H9 (cell line): ENCODE data around the gene SDK1. TPM values are rescaled to one million over a fixed set of nuclear protein-coding genes. Genes with fewer than 3 reads are reported as not detected.

ENCODE experiments used
- DNase-seq: peaks from one replicate; pipeline ENCODE4 v3.0.0-alpha.2; 2017
- H2AFZ ChIP-seq: one replicate; pipeline ENCODE4 v1.6.1; 2013; ENCODE audit warnings: mild to moderate bottlenecking, low read length, control low read depth, moderate library complexity
- H2AK5ac ChIP-seq: 2 replicates; pipeline ENCODE4 v1.6.1; 2013; ENCODE audit warnings: low read length, control low read depth, mixed read lengths; ENCODE audit not compliant: insufficient read length
- H2BK120ac ChIP-seq: one replicate; pipeline ENCODE4 v1.6.1; 2013; ENCODE audit warnings: low read depth, mild to moderate bottlenecking, low read length, control low read depth, inconsistent platforms; ENCODE audit not compliant: poor library complexity, severe bottlenecking
- H2BK12ac ChIP-seq: 2 replicates; pipeline ENCODE4 v1.6.1; 2013; ENCODE audit warnings: low read length, control low read depth, mixed read lengths, low read depth; ENCODE audit not compliant: insufficient read length
- H2BK15ac ChIP-seq: 2 replicates; pipeline ENCODE4 v1.6.1; 2013; ENCODE audit warnings: low read depth, low read length, control low read depth
- H2BK20ac ChIP-seq: one replicate; pipeline ENCODE4 v1.6.1; 2013; ENCODE audit warnings: low read depth, mild to moderate bottlenecking, low read length, control low read depth, inconsistent platforms; ENCODE audit not compliant: poor library complexity, severe bottlenecking
- H2BK5ac ChIP-seq: 2 replicates; pipeline ENCODE4 v1.6.1; 2013; ENCODE audit warnings: low read length, control low read depth, mixed read lengths; ENCODE audit not compliant: insufficient read length
- H3K14ac ChIP-seq: 2 replicates; pipeline ENCODE4 v1.6.1; 2013; ENCODE audit warnings: low read length, control low read depth; ENCODE audit not compliant: insufficient read depth
- H3K18ac ChIP-seq: 2 replicates; pipeline ENCODE4 v1.6.1; 2013; ENCODE audit warnings: low read depth, mild to moderate bottlenecking, mixed read lengths, low read length, control low read depth; ENCODE audit not compliant: insufficient read length
- H3K23ac ChIP-seq: 2 replicates; pipeline ENCODE4 v1.6.1; 2013; ENCODE audit warnings: low read length, control low read depth, mixed read lengths, low read depth; ENCODE audit not compliant: insufficient read length
- H3K23me2 ChIP-seq: 2 replicates; pipeline ENCODE4 v1.6.1; 2013; ENCODE audit warnings: low read depth, mild to moderate bottlenecking, mixed read lengths, low read length, control low read depth; ENCODE audit not compliant: insufficient read length, poor library complexity, severe bottlenecking
- H3K27ac ChIP-seq: 2 replicates; pipeline ENCODE4 v1.5.1; 2013; ENCODE audit warnings: low read length, control low read depth, mixed read lengths, low read depth; ENCODE audit not compliant: insufficient read length
- H3K27me3 ChIP-seq: 2 replicates; pipeline ENCODE4 v1.6.1; 2013; ENCODE audit warnings: low read length, control low read depth, inconsistent platforms; ENCODE audit not compliant: insufficient read depth
- H3K4ac ChIP-seq: 2 replicates; pipeline ENCODE4 v1.6.1; 2013; ENCODE audit warnings: low read depth, mild to moderate bottlenecking, control low read depth, inconsistent platforms, low read length, moderate library complexity
- H3K4me1 ChIP-seq: 2 replicates; pipeline ENCODE4 v1.6.1; 2013; ENCODE audit warnings: low read length, control low read depth, inconsistent platforms; ENCODE audit not compliant: insufficient read depth
- H3K4me2 ChIP-seq: 2 replicates; pipeline ENCODE4 v1.6.1; 2013; ENCODE audit warnings: low read length, control low read depth, mixed read lengths; ENCODE audit not compliant: insufficient read length, insufficient read depth
- H3K56ac ChIP-seq: 2 replicates; pipeline ENCODE4 v1.6.1; 2013; ENCODE audit warnings: low read depth, mild to moderate bottlenecking, mixed read lengths, low read length, control low read depth; ENCODE audit not compliant: insufficient read length
- H3K79me1 ChIP-seq: 2 replicates; pipeline ENCODE4 v1.6.1; 2013; ENCODE audit warnings: low read depth, mild to moderate bottlenecking, moderate library complexity, low read length, control low read depth, inconsistent platforms; ENCODE audit not compliant: insufficient read depth, poor library complexity, severe bottlenecking
- H3K79me2 ChIP-seq: 2 replicates; pipeline ENCODE4 v1.6.1; 2013; ENCODE audit warnings: low read length, control low read depth, inconsistent platforms; ENCODE audit not compliant: insufficient read depth
- H3K9ac ChIP-seq: 2 replicates; pipeline ENCODE4 v1.6.1; 2013; ENCODE audit warnings: low read length, control low read depth, mixed read lengths; ENCODE audit not compliant: insufficient read length; ENCODE audit errors: extremely low read depth
- H3K9me3 ChIP-seq: one replicate; pipeline ENCODE4 v1.6.1; 2013; ENCODE audit warnings: low read depth, low read length, inconsistent platforms; ENCODE audit not compliant: control insufficient read depth
- H3T11ph ChIP-seq: one replicate; pipeline ENCODE4 v1.6.1; 2013; ENCODE audit warnings: mild to moderate bottlenecking, low read length, control low read depth, inconsistent platforms
- H4K20me1 ChIP-seq: one replicate; pipeline ENCODE4 v1.6.1; 2013; ENCODE audit not compliant: control insufficient read depth, insufficient read length, insufficient read depth
- H4K5ac ChIP-seq: 2 replicates; pipeline ENCODE4 v1.6.1; 2013; ENCODE audit warnings: low read depth, mild to moderate bottlenecking, mixed read lengths, low read length, control low read depth; ENCODE audit not compliant: insufficient read length
- H4K8ac ChIP-seq: replicated peaks from 2 replicates; pipeline ENCODE4 v1.6.1; 2013; ENCODE audit warnings: low read length, control low read depth, mixed read lengths, low read depth; ENCODE audit not compliant: insufficient read length
- H4K91ac ChIP-seq: 2 replicates; pipeline ENCODE4 v1.6.1; 2013; ENCODE audit warnings: low read depth, mild to moderate bottlenecking, moderate library complexity, mixed read lengths, low read length, control low read depth; ENCODE audit not compliant: insufficient read length
- H3K27ac Mint-ChIP-seq, 3 experiments: 2 replicates in 2 of 3; 3 replicates in 1 of 3; pipeline ENCODE4 v1.8.0; 2020 to 2021; ENCODE audit warnings: mixed read lengths in 3 of 3, mild to moderate bottlenecking in 1 of 3, moderate library complexity in 1 of 3
- H3K27me3 Mint-ChIP-seq: 2 replicates; pipeline ENCODE4 v1.8.0; 2021; ENCODE audit warnings: low read depth, mild to moderate bottlenecking, moderate library complexity, mixed read lengths
- H3K36me3 Mint-ChIP-seq, 3 experiments: 2 replicates in 2 of 3; 3 replicates in 1 of 3; pipeline ENCODE4 v1.8.0; 2020 to 2021; ENCODE audit warnings: low read depth in 3 of 3, mixed read lengths in 3 of 3; ENCODE audit not compliant: insufficient read depth in 1 of 3
- H3K4me1 Mint-ChIP-seq, 2 experiments: 2 replicates each; pipeline ENCODE4 v1.8.0; 2020; ENCODE audit warnings: mixed read lengths in 2 of 2
- H3K4me3 Mint-ChIP-seq, 2 experiments: 2 replicates in 1 of 2; 3 replicates in 1 of 2; pipeline ENCODE4 v1.8.0; 2020 to 2021; ENCODE audit warnings: mild to moderate bottlenecking in 2 of 2, mixed read lengths in 2 of 2, moderate library complexity in 1 of 2
- H3K9me3 Mint-ChIP-seq, 2 experiments: 2 replicates in 1 of 2; 3 replicates in 1 of 2; pipeline ENCODE4 v1.8.0; 2020; ENCODE audit warnings: mild to moderate bottlenecking in 2 of 2, mixed read lengths in 2 of 2, moderate library complexity in 1 of 2
- CTCF ChIP-seq: fragments of 200-600 bp; sonication (generic); conservative IDR thresholded peaks from 3 replicates; pipeline ENCODE4 v1.8.0; 2021; ENCODE audit warnings: antibody characterized with exemption, mild to moderate bottlenecking
- WGBS: extraction: QIAGEN DNeasy Blood & Tissue Kit; methylation state at CpG from one replicate; pipeline ENCODE4 v1.1.7; 2013; ENCODE audit warnings: missing lambda C conversion rate, low lambda C conversion rate, mixed read lengths; ENCODE audit not compliant: insufficient read length; ENCODE audit errors: extremely low coverage; 5-methylcytosine and 5-hydroxymethylcytosine counted together
- total RNA-seq: library from RNA; stranded (reverse); gene quantifications from 2 replicates; pipeline ENCODE4 v1.2.1, GENCODE V29; 2021

SDK1 gene
- total RNA-seq, 1 experiment from 2014 or later = 8.7 TPM

GRCh38 chr7:3412871-3413270, 111.8 kb downstream of the SDK1 start:
- Histone ChIP-seq H3T11ph (no peak overlapping the region), H3K4ac (no peak overlapping the region), H3K9ac (no peak overlapping the region), H3K27ac (no peak overlapping the region), H2BK12ac (no peak overlapping the region), H3K18ac (no peak overlapping the region), H2AFZ (no peak overlapping the region), H3K23ac (no peak overlapping the region), H3K27me3 (no peaks in the 10 kb centered on the region), H2BK20ac (no peak overlapping the region), H3K23me2 (no peaks in the 10 kb centered on the region), H2AK5ac (no peak overlapping the region), H4K5ac (no peak overlapping the region), H2BK120ac (no peak overlapping the region), H3K4me2 (no peak overlapping the region), H4K8ac (no peak overlapping the region), H3K14ac (no peak overlapping the region), H2BK15ac (no peak overlapping the region), H4K20me1 (no peaks in the 10 kb centered on the region), H4K91ac (no peak overlapping the region), H3K9me3 (no peaks in the 10 kb centered on the region), H3K4me1 (no peaks in the 10 kb centered on the region), H3K79me1 (no peaks in the 10 kb centered on the region), H2BK5ac (no peak overlapping the region), H3K56ac (no peak overlapping the region), H3K79me2 (no peaks in the 10 kb centered on the region; the same call in 1 of the 2 replicates)
- H3K27me3 Mint-ChIP-seq = no peaks in the 10 kb centered on the region; the same call in none of the 2 replicates
- no peaks in the 10 kb centered on the region for H3K9me3 Mint-ChIP-seq
- WGBS = no CpG with 5 or more reads among the region's 2 CpGs
- no peak for TF ChIP-seq CTCF
- no peak overlapping the region for H3K4me3 Mint-ChIP-seq
- DNase-seq = no peak
- H3K4me1 Mint-ChIP-seq = peaks cover 7% of the 10 kb centered on the region in 2 experiments
- H3K27ac Mint-ChIP-seq = no peak overlapping the region; a peak in 1 of 7 replicates
- H3K36me3 Mint-ChIP-seq = no peaks in the 10 kb centered on the region
